C4-2B (cell line): ENCODE results near the gene IL1RL2.

Experiments used
- H3K27ac ChIP-seq: fragments of 450-650 bp; 2 replicates; pipeline ENCODE4 v1.5.1; 2017
- CTCF ChIP-seq: fragments of 450-650 bp; conservative IDR thresholded peaks from 2 replicates; pipeline ENCODE4 v1.5.1; 2017; ENCODE audit warnings: mild to moderate bottlenecking
- ZFX ChIP-seq: fragments of 450-650 bp; IDR thresholded peaks from 2 replicates; pipeline ENCODE4 v1.6.1; 2017

Gene IL1RL2

GRCh38 chr2:102159295-102159694 lies 27.5 kb upstream of the IL1RL2 start:
- no peak for TF ChIP-seq ZFX
- TF ChIP-seq CTCF: no peak
- H3K27ac ChIP-seq: peak overlapping the region; percentile 11; the same call in 1 of the 2 replicates

GRCh38 chr2:102166189-102166845 lies 20.5 kb upstream of the IL1RL2 start:
- TF ChIP-seq CTCF (peak; percentile 46), ZFX (no peak)
- no peak overlapping the region for H3K27ac ChIP-seq

- no peak for TF ChIP-seq ZFX
- TF ChIP-seq CTCF: no peak
- no peak overlapping the region for H3K27ac ChIP-seq
Measured at GRCh38 chr2:102168026-102168771, 18.6 kb upstream of the IL1RL2 start.

GRCh38 chr2:102171946-102172345 lies 14.9 kb upstream of the IL1RL2 start:
- no peak overlapping the region for H3K27ac ChIP-seq
- no peak for TF ChIP-seq ZFX

GRCh38 chr2:102172745-102173144 lies 14.1 kb upstream of the IL1RL2 start:
- TF ChIP-seq CTCF: no peak
- TF ChIP-seq ZFX: no peak
- H3K27ac ChIP-seq: no peak overlapping the region

- H3K27ac ChIP-seq: no peak overlapping the region
- TF ChIP-seq ZFX (no peak), CTCF (no peak)
Measured at GRCh38 chr2:102176172-102176571, 10.7 kb upstream of the IL1RL2 start.

GRCh38 chr2:102177814-102178478 lies 8.9 kb upstream of the IL1RL2 start:
- H3K27ac ChIP-seq: no peak overlapping the region
- no peak for TF ChIP-seq ZFX
- TF ChIP-seq CTCF: no peak
